Osteoblast (primary cell): ENCODE results near the gene TCL1B. TPM values are rescaled to one million over a fixed set of nuclear protein-coding genes. Genes with fewer than 3 reads are reported as not detected.

Experiments
- DNase-seq: peaks from one replicate; pipeline ENCODE4 v3.0.0; 2011; ENCODE audit warnings: low spot score, mixed read lengths; ENCODE audit not compliant: insufficient read length; ENCODE audit errors: missing footprints
- H2AFZ ChIP-seq: 2 replicates; pipeline ENCODE4 v1.6.0; 2011; ENCODE audit warnings: mild to moderate bottlenecking, low read length
- H3K27ac ChIP-seq: 2 replicates; pipeline ENCODE4 v1.5.1; 2011; ENCODE audit warnings: mild to moderate bottlenecking, low read depth, low read length, moderate library complexity
- H3K27me3 ChIP-seq: 2 replicates; pipeline ENCODE4 v1.6.0; 2012; ENCODE audit warnings: mild to moderate bottlenecking, control low read depth, inconsistent platforms, low read length, moderate library complexity; ENCODE audit not compliant: insufficient read depth
- H3K36me3 ChIP-seq: 2 replicates; pipeline ENCODE4 v1.5.1; 2011; ENCODE audit warnings: mild to moderate bottlenecking, low read length, control low read depth, moderate library complexity; ENCODE audit not compliant: insufficient read depth
- H3K4me1 ChIP-seq: 2 replicates; pipeline ENCODE4 v1.5.1; 2011; ENCODE audit warnings: mild to moderate bottlenecking, low read length, control low read depth, moderate library complexity; ENCODE audit not compliant: insufficient read depth
- H3K4me2 ChIP-seq: 2 replicates; pipeline ENCODE4 v1.6.0; 2011; ENCODE audit warnings: mild to moderate bottlenecking, low read length; ENCODE audit not compliant: insufficient read depth
- H3K4me3 ChIP-seq: fragments of 200-600 bp; sonication (generic); 3 replicates; pipeline ENCODE4 v1.5.1; 2012; ENCODE audit warnings: mild to moderate bottlenecking, low read length, inconsistent platforms; ENCODE audit not compliant: insufficient read depth
- H3K79me2 ChIP-seq: 2 replicates; pipeline ENCODE4 v1.6.0; 2012; ENCODE audit warnings: mild to moderate bottlenecking, low read length, control low read depth, inconsistent platforms; ENCODE audit not compliant: insufficient read depth
- H3K9me3 ChIP-seq: 2 replicates; pipeline ENCODE4 v1.5.1; 2011; ENCODE audit warnings: low read depth, low read length, control low read depth
- H4K20me1 ChIP-seq: 2 replicates; pipeline ENCODE4 v1.6.0; 2012; ENCODE audit warnings: mild to moderate bottlenecking, low read length, control low read depth; ENCODE audit not compliant: insufficient read depth
- CTCF ChIP-seq: IDR thresholded peaks from 2 replicates; pipeline ENCODE4 v1.5.1; 2011; ENCODE audit warnings: mild to moderate bottlenecking, low read depth, low read length, moderate library complexity; ENCODE audit errors: extremely low read depth
- total RNA-seq: library from RNA; depleted of rRNA; stranded (reverse); fragments of >200 nt; gene quantifications from 2 replicates; pipeline ENCODE4 v1.2.3, GENCODE V29; 2012

The TCL1B gene
- total RNA-seq, 1 donor: not detected

- Histone ChIP-seq H3K4me1 (no peaks in the 10 kb centered on the region), H3K4me2 (no peak overlapping the region), H3K79me2 (no peaks in the 10 kb centered on the region), H3K4me3 (no peak overlapping the region), H3K36me3 (no peaks in the 10 kb centered on the region), H3K27me3 (no peaks in the 10 kb centered on the region), H3K27ac (no peak overlapping the region), H4K20me1 (no peaks in the 10 kb centered on the region), H2AFZ (no peak overlapping the region), H3K9me3 (no peaks in the 10 kb centered on the region)
- no peak for TF ChIP-seq CTCF
- DNase-seq: no peak
These were observed 43.9 kb downstream of the TCL1B start for GRCh38 chr14:95730126-95730525.

- no peak for TF ChIP-seq CTCF
- Histone ChIP-seq H3K4me1 (no peaks in the 10 kb centered on the region), H3K9me3 (no peaks in the 10 kb centered on the region), H3K36me3 (no peaks in the 10 kb centered on the region), H3K27ac (no peak overlapping the region), H4K20me1 (no peaks in the 10 kb centered on the region), H3K4me3 (no peak overlapping the region), H3K79me2 (no peaks in the 10 kb centered on the region), H2AFZ (no peak overlapping the region), H3K4me2 (no peak overlapping the region), H3K27me3 (no peaks in the 10 kb centered on the region)
- DNase-seq: no peak
These were observed 47.0 kb downstream of the TCL1B start for GRCh38 chr14:95733212-95733611.

- no peaks in the 10 kb centered on the region for H3K79me2 ChIP-seq
- H4K20me1 ChIP-seq: no peaks in the 10 kb centered on the region
- no peak for TF ChIP-seq CTCF
- DNase-seq: no peak
- no peaks in the 10 kb centered on the region for H3K27me3 ChIP-seq
- no peaks in the 10 kb centered on the region for H3K9me3 ChIP-seq
- H3K4me2 ChIP-seq: no peak overlapping the region
- no peak overlapping the region for H3K27ac ChIP-seq
- H3K4me3 ChIP-seq: no peak overlapping the region
- H3K4me1 ChIP-seq: no peaks in the 10 kb centered on the region
- H2AFZ ChIP-seq: no peak overlapping the region
- no peaks in the 10 kb centered on the region for H3K36me3 ChIP-seq
These were observed 53.1 kb downstream of the TCL1B start for GRCh38 chr14:95739356-95739755.

- Histone ChIP-seq H2AFZ (no peak overlapping the region), H3K79me2 (no peaks in the 10 kb centered on the region), H3K4me1 (no peaks in the 10 kb centered on the region), H3K36me3 (no peaks in the 10 kb centered on the region), H3K27ac (no peak overlapping the region), H3K27me3 (no peaks in the 10 kb centered on the region), H4K20me1 (no peaks in the 10 kb centered on the region), H3K4me3 (no peak overlapping the region), H3K4me2 (no peak overlapping the region), H3K9me3 (no peaks in the 10 kb centered on the region)
- DNase-seq: no peak
- TF ChIP-seq CTCF: no peak
These were observed 54.8 kb downstream of the TCL1B start for GRCh38 chr14:95741038-95741490.
